ENCODE data around the gene SPACA4.

DNA sequence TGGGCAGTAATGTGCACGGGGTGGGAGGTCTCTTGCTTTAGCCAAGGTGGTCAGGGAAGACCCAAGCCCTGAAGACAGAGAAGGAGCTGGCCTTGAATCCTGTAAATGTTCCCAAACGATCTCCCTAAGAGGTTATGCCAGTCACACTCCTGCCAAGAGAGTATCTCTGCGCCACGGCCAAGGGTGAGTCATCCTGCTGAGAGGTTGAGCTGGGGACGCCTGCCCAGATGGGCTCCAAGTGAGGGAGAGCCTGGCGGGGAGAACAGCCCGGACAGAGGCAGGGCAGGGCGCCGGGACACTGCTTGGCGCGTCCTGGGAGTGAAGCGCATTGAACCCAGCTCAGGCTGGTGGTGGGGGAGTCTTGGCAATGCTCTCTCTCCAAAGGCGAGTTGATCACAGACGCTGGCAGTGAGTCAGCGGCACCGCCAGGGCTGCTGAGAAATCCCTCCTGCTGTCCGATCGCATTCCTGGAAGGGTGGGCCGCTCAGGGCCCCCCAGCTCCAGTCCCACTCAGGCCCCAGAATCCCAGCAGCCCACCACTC, 38.1 kb upstream of the SPACA4 start:
- TF ChIP-seq, protein P1, sequence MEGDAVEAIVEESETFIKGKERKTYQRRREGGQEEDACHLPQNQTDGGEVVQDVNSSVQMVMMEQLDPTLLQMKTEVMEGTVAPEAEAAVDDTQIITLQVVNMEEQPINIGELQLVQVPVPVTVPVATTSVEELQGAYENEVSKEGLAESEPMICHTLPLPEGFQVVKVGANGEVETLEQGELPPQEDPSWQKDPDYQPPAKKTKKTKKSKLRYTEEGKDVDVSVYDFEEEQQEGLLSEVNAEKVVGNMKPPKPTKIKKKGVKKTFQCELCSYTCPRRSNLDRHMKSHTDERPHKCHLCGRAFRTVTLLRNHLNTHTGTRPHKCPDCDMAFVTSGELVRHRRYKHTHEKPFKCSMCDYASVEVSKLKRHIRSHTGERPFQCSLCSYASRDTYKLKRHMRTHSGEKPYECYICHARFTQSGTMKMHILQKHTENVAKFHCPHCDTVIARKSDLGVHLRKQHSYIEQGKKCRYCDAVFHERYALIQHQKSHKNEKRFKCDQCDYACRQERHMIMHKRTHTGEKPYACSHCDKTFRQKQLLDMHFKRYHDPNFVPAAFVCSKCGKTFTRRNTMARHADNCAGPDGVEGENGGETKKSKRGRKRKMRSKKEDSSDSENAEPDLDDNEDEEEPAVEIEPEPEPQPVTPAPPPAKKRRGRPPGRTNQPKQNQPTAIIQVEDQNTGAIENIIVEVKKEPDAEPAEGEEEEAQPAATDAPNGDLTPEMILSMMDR (conservative IDR thresholded peaks at IDR 0.05) = no peak
- TF ChIP-seq EZH2 (IDR thresholded peaks at IDR 0.05; ENCODE audit: low read depth) = no peak
